Measurements from ENCODE around the gene DAGLB.
"Not testable (repeated sequence)": the region's sequence is repeated elsewhere in the genome, so short reads cannot be mapped to it uniquely, and the experiment has no call there.

The DAGLB gene

GRCh38 chr7:6400243-6401105 lies 47.3 kb downstream of the DAGLB start:
- not testable (repeated sequence) for DNase-seq (ENCODE audit: low read depth in 2 of 3, low spot score in 2 of 3)

- no peak for DNase-seq (ENCODE audit: low read depth in 2 of 3, low spot score in 2 of 3)
Measured at GRCh38 chr7:6399351-6399750, 48.4 kb downstream of the DAGLB start.

- DNase-seq (ENCODE audit: low read depth in 2 of 3, low spot score in 2 of 3) = no peak
Measured at GRCh38 chr7:6398943-6399342, 48.8 kb downstream of the DAGLB start.

GRCh38 chr7:6397759-6398495 lies 49.8 kb downstream of the DAGLB start:
- not testable (repeated sequence) for DNase-seq (ENCODE audit: low read depth in 2 of 3, low spot score in 2 of 3)

- no peak for DNase-seq (ENCODE audit: low read depth in 2 of 3, low spot score in 2 of 3)
Measured at GRCh38 chr7:6395898-6396595, 51.7 kb downstream of the DAGLB start.

- DNase-seq (ENCODE audit: low read depth in 2 of 3, low spot score in 2 of 3) = no peak
Measured at GRCh38 chr7:6394114-6394513, 53.6 kb downstream of the DAGLB start.

GRCh38 chr7:6393667-6394056 lies 54.1 kb downstream of the DAGLB start:
- DNase-seq (ENCODE audit: low read depth in 2 of 3, low spot score in 2 of 3) = no peak

- peak in 1 of 3 experiments; percentile 35 for DNase-seq (ENCODE audit: low read depth in 2 of 3, low spot score in 2 of 3)
Measured at GRCh38 chr7:6392712-6393666, 54.8 kb downstream of the DAGLB start.

- no peak for DNase-seq (ENCODE audit: low read depth in 2 of 3, low spot score in 2 of 3)
Measured at GRCh38 chr7:6389728-6390127, 58.0 kb downstream of the DAGLB start.

GRCh38 chr7:6387734-6388294 lies 59.9 kb downstream of the DAGLB start:
- no peak for DNase-seq (ENCODE audit: low read depth in 2 of 3, low spot score in 2 of 3)

GRCh38 chr7:6386779-6387178 lies 61.0 kb downstream of the DAGLB start:
- DNase-seq (ENCODE audit: low read depth in 2 of 3, low spot score in 2 of 3) = no peak

- no peak for DNase-seq (ENCODE audit: low read depth in 2 of 3, low spot score in 2 of 3)
Measured at GRCh38 chr7:6385909-6386560, 61.7 kb downstream of the DAGLB start.

- DNase-seq (ENCODE audit: low read depth in 2 of 3, low spot score in 2 of 3) = no peak
Measured at GRCh38 chr7:6385110-6385781, 62.5 kb downstream of the DAGLB start.

- DNase-seq (ENCODE audit: low read depth in 2 of 3, low spot score in 2 of 3) = no peak
Measured at GRCh38 chr7:6384327-6384726, 63.4 kb downstream of the DAGLB start.

GRCh38 chr7:6382817-6383216 lies 64.9 kb downstream of the DAGLB start:
- DNase-seq (ENCODE audit: low read depth in 2 of 3, low spot score in 2 of 3) = no peak

GRCh38 chr7:6381846-6382245 lies 65.9 kb downstream of the DAGLB start:
- not testable (repeated sequence) for DNase-seq (ENCODE audit: low read depth in 2 of 3, low spot score in 2 of 3)

- no peak for DNase-seq (ENCODE audit: low read depth in 2 of 3, low spot score in 2 of 3)
Measured at GRCh38 chr7:6380310-6381095, 67.3 kb downstream of the DAGLB start.

GRCh38 chr7:6379886-6380285 lies 67.9 kb downstream of the DAGLB start:
- no peak for DNase-seq (ENCODE audit: low read depth in 2 of 3, low spot score in 2 of 3)
